ENCODE data around the gene OR2V1. TPM values are rescaled to one million over a fixed set of nuclear protein-coding genes. Genes with fewer than 3 reads are reported as not detected.

The OR2V1 gene
- total RNA-seq, 2 donors from 2014 or later = not detected

DNA sequence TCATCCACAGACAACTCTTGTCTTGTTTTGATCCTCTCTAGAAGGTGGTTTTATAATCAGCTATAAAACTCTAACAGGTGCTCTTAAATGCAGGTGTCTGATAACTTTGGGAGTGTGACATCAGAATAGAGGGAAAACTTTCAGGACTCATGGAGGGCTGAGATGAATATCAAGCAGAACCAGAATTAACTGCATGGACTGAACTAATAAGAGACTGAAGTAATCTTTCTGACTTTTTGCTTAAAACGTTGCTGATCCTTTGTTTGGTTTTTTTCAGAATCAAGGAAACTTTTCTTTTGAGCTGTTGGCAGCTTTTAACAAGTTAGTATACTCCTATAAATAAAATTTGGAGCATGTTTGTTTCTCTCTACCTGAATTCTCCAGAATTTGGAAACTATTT lies 14.2 kb upstream of the OR2V1 start:
- 36 to 71% methylated on average over 1 of the region's 1 CpG for WGBS, 2 experiments (ENCODE audit: insufficient coverage in 1 of 2, insufficient read length in 1 of 2)
- peaks cover 46% of the 10 kb centered on the region for H3K27me3 Mint-ChIP-seq (ENCODE audit: insufficient read depth)
- H3K9me3 Mint-ChIP-seq = peaks cover 17% of the 10 kb centered on the region
- no peak overlapping the region for H3K4me3 Mint-ChIP-seq
- H3K27ac Mint-ChIP-seq = no peak overlapping the region
- Histone ChIP-seq H3K4me1 (ENCODE audit: control insufficient read depth, insufficient read depth, low read length) (no peaks in the 10 kb centered on the region), H3K4me3 (ENCODE audit: low read length) (no peak overlapping the region), H3K9ac (ENCODE audit: extremely low read depth, low read length, poor library complexity, severe bottlenecking) (no peak overlapping the region), H3K27ac (ENCODE audit: low read depth, low read length) (no peak overlapping the region), H3K9me3 (ENCODE audit: control insufficient read depth, low read length) (peaks cover 35% of the 10 kb centered on the region), H3K36me3 (ENCODE audit: control insufficient read depth, insufficient read depth, low read length) (no peaks in the 10 kb centered on the region), H3K27me3 (ENCODE audit: control insufficient read depth, insufficient read depth, low read length, poor library complexity, severe bottlenecking) (no peaks in the 10 kb centered on the region)
- no peak for DNase-seq
- peaks cover 7% of the 10 kb centered on the region for H3K4me1 Mint-ChIP-seq
- no peaks in the 10 kb centered on the region for H3K36me3 Mint-ChIP-seq (ENCODE audit: low read depth)
- no peak for TF ChIP-seq CTCF (conservative IDR thresholded peaks at IDR 0.05)

DNA sequence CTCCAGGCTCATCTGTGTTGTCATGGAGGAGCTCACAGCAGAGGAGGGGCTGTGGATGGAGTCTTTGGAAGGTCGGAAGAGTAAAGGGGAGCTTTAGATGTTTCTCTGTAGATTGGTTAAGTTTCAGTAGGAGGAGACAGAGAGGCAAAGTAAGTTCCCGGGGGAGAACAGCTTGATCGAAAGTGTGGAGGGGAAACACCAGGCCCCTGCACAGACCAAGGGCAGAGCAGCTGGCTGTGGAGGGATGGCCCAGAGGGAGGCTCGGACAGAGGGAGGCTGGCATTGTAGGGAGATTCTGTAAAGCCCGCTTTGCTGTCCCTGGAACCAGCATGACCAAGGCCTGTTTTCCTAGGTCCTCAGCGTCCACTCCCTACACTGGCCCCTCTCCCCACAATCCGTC lies 11.1 kb upstream of the OR2V1 start:
- Mint-ChIP-seq H3K4me3 (no peak overlapping the region), H3K27ac (no peak overlapping the region), H3K27me3 (ENCODE audit: insufficient read depth) (peaks cover 38% of the 10 kb centered on the region), H3K4me1 (peaks cover 5% of the 10 kb centered on the region), H3K36me3 (ENCODE audit: low read depth) (no peaks in the 10 kb centered on the region), H3K9me3 (peaks cover 38% of the 10 kb centered on the region)
- H3K27me3 ChIP-seq (ENCODE audit: control insufficient read depth, insufficient read depth, low read length, poor library complexity, severe bottlenecking) = no peaks in the 10 kb centered on the region
- no peak for DNase-seq
- no peaks in the 10 kb centered on the region for H3K36me3 ChIP-seq (ENCODE audit: control insufficient read depth, insufficient read depth, low read length)
- 78 to 83% methylated on average over 3 to 7 of the region's 7 CpGs for WGBS, 2 experiments (ENCODE audit: insufficient coverage in 1 of 2, insufficient read length in 1 of 2)
- H3K9me3 ChIP-seq (ENCODE audit: control insufficient read depth, low read length) = peaks cover 46% of the 10 kb centered on the region
- no peak overlapping the region for H3K9ac ChIP-seq (ENCODE audit: extremely low read depth, low read length, poor library complexity, severe bottlenecking)
- TF ChIP-seq CTCF (conservative IDR thresholded peaks at IDR 0.05) = no peak
- H3K4me3 ChIP-seq (ENCODE audit: low read length) = no peak overlapping the region
- no peak overlapping the region for H3K27ac ChIP-seq (ENCODE audit: low read depth, low read length)
- H3K4me1 ChIP-seq (ENCODE audit: control insufficient read depth, insufficient read depth, low read length) = no peaks in the 10 kb centered on the region

DNA sequence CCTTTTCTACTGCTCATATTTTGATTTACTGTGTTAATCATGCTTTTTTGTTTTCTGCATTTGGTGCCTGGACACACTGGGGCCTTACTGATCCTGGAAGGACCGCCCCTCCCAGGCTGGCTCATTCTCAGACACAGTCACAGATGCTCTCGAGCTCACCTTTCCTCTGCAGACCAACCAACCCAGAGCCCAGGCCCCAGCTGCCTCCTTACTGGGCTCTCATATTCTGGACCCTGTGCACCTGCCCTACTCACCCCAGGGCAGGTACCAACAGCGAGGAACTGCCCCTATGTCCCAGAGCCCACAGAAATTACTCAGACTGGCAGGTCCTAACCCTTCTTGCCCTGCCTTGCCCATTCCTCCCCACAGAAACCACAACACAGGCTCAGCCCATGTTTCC lies 9.8 kb upstream of the OR2V1 start:
- peaks cover 36% of the 10 kb centered on the region for H3K27me3 Mint-ChIP-seq (ENCODE audit: insufficient read depth)

More for the DNA sequence above, 9.8 kb upstream of the OR2V1 start:
- Mint-ChIP-seq H3K4me3 (no peak overlapping the region), H3K27ac (no peak overlapping the region), H3K4me1 (no peaks in the 10 kb centered on the region), H3K9me3 (peaks cover 45% of the 10 kb centered on the region), H3K36me3 (ENCODE audit: low read depth) (no peaks in the 10 kb centered on the region)
- TF ChIP-seq CTCF (conservative IDR thresholded peaks at IDR 0.05) = no peak
- H3K9me3 ChIP-seq (ENCODE audit: control insufficient read depth, low read length) = peaks cover 46% of the 10 kb centered on the region
- no peak overlapping the region for H3K9ac ChIP-seq (ENCODE audit: extremely low read depth, low read length, poor library complexity, severe bottlenecking)
- no peaks in the 10 kb centered on the region for H3K27me3 ChIP-seq (ENCODE audit: control insufficient read depth, insufficient read depth, low read length, poor library complexity, severe bottlenecking)
- no peak overlapping the region for H3K4me3 ChIP-seq (ENCODE audit: low read length)
- no peaks in the 10 kb centered on the region for H3K4me1 ChIP-seq (ENCODE audit: control insufficient read depth, insufficient read depth, low read length)
- DNase-seq = no peak
- 46 to 86% methylated on average over 1 to 3 of the region's 3 CpGs for WGBS, 2 experiments (ENCODE audit: insufficient coverage in 1 of 2, insufficient read length in 1 of 2)
- no peaks in the 10 kb centered on the region for H3K36me3 ChIP-seq (ENCODE audit: control insufficient read depth, insufficient read depth, low read length)
- no peak overlapping the region for H3K27ac ChIP-seq (ENCODE audit: low read depth, low read length)

Data from endodermal cell (in vitro differentiated cells).